HepG2 (cell line): Measurements from ENCODE around the gene FXYD4. TPM values are rescaled to one million over a fixed set of nuclear protein-coding genes. Genes with fewer than 3 reads are reported as not detected.

Source experiments
- FUBP1 ChIP-seq: sonication (generic); formaldehyde crosslinking; IDR thresholded peaks from 2 replicates; pipeline ENCODE4 v1.5.1; 2020; ENCODE audit warnings: missing genetic modification reagents, mild to moderate bottlenecking, borderline replicate concordance
- KAT2B ChIP-seq: fragments of 150-350 bp; IDR thresholded peaks from 2 replicates; pipeline ENCODE4 v1.6.1; 2014; ENCODE audit warnings: low read depth, low read length, borderline replicate concordance
- MTA1 ChIP-seq: sonication (generic); formaldehyde crosslinking; IDR thresholded peaks from 2 replicates; pipeline ENCODE4 v1.4.0; 2020; ENCODE audit warnings: missing genetic modification reagents, mild to moderate bottlenecking, borderline replicate concordance
- PHF20 ChIP-seq: sonication (generic); formaldehyde crosslinking; IDR thresholded peaks from 2 replicates; pipeline ENCODE4 v1.5.0; 2020; ENCODE audit warnings: mild to moderate bottlenecking, missing genetic modification reagents
- RNF2 ChIP-seq: fragments of 450-650 bp; conservative IDR thresholded peaks from 2 replicates; pipeline ENCODE4 v1.6.1; 2016; ENCODE audit warnings: low read depth
- THYN1 ChIP-seq: sonication (generic); formaldehyde crosslinking; IDR thresholded peaks from 2 replicates; pipeline ENCODE4 v1.8.1; 2023; ENCODE audit warnings: low read depth, mild to moderate bottlenecking, moderate library complexity, missing genetic modification reagents, borderline replicate concordance
- TRIM24 ChIP-seq: sonication (generic); formaldehyde crosslinking; IDR thresholded peaks from 2 replicates; pipeline ENCODE4 v1.8.0; 2022; ENCODE audit warnings: mild to moderate bottlenecking, missing genetic modification reagents
- ZNF605 ChIP-seq: sonication (generic); formaldehyde crosslinking; IDR thresholded peaks from 2 replicates; pipeline ENCODE4 v1.8.0; 2022; ENCODE audit warnings: mild to moderate bottlenecking, missing genetic modification reagents
- ZNF646 ChIP-seq: sonication (generic); formaldehyde crosslinking; IDR thresholded peaks from 2 replicates; pipeline ENCODE4 v1.9.0; 2021; ENCODE audit warnings: mild to moderate bottlenecking, missing genetic modification reagents
- polyA plus RNA-seq, 8 experiments: library from polyadenylated mRNA; depleted of rRNA in 3 of 8; stranded (reverse) in 7 of 8; unstranded in 1 of 8; fragments of >200 nt; fragmentation: Illumina TruSeq in 4 of 8; extraction: Trizol in 4 of 8; gene quantifications; 2 replicates each; pipeline versions ENCODE4 v1.2.1 to v1.2.3, GENCODE V29; 2011 to 2016; ENCODE audit warnings: low read depth in 4 of 8, missing spikeins in 1 of 8, mixed read lengths in 1 of 8; ENCODE audit not compliant: insufficient read depth in 1 of 8
- total RNA-seq, 5 experiments: library from RNA; depleted of rRNA; stranded (reverse); fragments of >200 nt; fragmentation: Illumina TruSeq; extraction: Trizol; gene quantifications; 2 replicates each; pipeline ENCODE4 v1.2.3, GENCODE V29; 2016; ENCODE audit warnings: low read depth in 1 of 5

Gene FXYD4
- total and polyA plus RNA-seq, 2 of the 13 experiments (the other 11 are each of a cell fraction or from before 2014, with no cell fraction given) = not detected

- no peak for TF ChIP-seq ZNF646 (CRISPR knock-in tag)
- no peak for TF ChIP-seq PHF20
- TF ChIP-seq THYN1 (CRISPR knock-in tag) = no peak
- TF ChIP-seq ZNF605 (CRISPR knock-in tag) = no peak
- no peak for TF ChIP-seq MTA1 (CRISPR knock-in tag)
- TF ChIP-seq FUBP1 (CRISPR knock-in tag) = no peak
- no peak for TF ChIP-seq KAT2B
- TF ChIP-seq RNF2 = no peak
- no peak for TF ChIP-seq TRIM24 (CRISPR knock-in tag)
Observed at GRCh38 chr10:43324876-43325275, 46.6 kb upstream of the FXYD4 start (continued).
